ENCODE results near the gene SLIT3.
A peak's percentile ranks its signal among the peaks of the same experiment; 100 is the strongest.
"Not testable (repeated sequence)": the region's sequence is repeated elsewhere in the genome, so short reads cannot be mapped to it uniquely, and the experiment has no call there.

SLIT3 gene

DNA sequence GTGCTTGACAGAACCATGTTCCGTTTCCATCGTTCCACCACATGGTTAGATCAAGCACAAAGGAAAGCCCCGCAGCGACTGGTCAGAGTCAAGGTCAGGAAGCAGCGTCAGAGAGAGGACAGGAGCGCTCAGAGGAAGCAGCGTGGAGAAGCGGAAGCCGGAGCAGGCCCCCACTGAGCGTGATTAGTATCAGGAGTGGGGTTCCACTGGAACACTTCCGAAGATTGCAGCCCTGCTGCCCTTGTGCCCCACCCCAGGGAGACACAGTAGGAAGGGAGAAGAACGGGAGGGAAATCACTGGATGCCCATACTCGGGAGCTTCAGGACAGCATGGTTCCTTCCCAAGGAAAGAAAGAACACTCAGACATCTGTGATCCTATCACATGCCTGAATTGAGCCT is 532.8 kb downstream of the SLIT3 start:
- no peak overlapping the region for H3K4me3 ChIP-seq (ENCODE audit: low read length)
- no peak for DNase-seq (ENCODE audit: low read depth, low spot score)

DNA sequence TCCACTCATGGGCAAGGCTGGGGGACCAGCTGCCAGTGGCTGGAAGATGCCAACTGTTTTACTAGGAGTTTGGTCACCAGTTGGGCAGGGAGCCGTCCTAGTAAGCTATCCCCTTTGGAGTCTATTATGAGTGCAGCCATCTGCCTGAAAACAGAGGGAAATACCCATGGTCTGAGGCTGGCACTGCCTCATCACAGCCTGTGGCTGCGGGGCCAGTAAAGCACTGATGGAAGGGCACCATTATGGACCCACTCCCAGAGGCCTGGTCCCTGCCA is 534.6 kb downstream of the SLIT3 start:
- no peak for DNase-seq (ENCODE audit: low read depth, low spot score)
- H3K4me3 ChIP-seq (ENCODE audit: low read length) = no peak overlapping the region

DNA sequence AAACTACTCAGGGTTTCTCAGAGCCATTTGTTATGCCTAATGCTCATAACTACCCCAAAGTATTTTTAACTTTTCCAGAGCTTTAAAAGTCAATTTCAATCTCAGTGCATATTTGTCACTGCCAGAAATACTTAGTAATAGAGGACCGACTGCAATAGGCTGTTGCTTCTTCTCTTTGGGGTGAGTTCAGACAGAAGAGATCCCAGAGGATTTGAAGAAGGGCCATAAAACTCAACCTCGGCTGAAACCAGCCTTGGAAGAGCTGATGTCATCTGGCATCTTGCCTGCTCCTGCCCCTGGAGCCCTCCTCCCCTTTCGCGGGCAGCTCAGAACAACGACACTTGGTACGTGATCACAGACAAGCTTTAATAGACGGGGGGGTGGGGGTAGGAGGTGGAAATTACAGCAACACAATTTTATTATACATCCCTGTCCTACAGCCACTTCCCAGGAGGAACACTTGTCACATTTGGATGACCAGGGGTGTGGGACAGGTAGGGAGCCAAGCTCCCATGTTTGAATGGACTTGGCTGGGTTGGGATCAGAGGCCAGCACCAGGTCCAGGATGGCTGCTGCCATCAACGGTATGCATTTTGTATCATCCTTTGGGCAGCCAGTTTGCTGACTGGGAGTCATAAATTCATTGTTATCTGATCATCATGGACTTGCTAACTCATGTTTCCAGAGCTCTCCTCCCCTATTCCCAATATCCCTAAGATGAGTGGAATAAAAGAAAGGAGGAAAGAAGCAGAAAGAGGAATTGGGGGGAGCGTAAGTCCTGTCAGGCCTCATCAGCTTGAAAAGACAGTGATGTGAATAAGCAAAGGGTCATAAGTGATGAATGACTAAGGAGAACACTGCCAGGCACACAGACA is 535.2 kb downstream of the SLIT3 start:
- H3K4me3 ChIP-seq (ENCODE audit: low read length) = no peak overlapping the region
- no peak for DNase-seq (ENCODE audit: low read depth, low spot score)

DNA sequence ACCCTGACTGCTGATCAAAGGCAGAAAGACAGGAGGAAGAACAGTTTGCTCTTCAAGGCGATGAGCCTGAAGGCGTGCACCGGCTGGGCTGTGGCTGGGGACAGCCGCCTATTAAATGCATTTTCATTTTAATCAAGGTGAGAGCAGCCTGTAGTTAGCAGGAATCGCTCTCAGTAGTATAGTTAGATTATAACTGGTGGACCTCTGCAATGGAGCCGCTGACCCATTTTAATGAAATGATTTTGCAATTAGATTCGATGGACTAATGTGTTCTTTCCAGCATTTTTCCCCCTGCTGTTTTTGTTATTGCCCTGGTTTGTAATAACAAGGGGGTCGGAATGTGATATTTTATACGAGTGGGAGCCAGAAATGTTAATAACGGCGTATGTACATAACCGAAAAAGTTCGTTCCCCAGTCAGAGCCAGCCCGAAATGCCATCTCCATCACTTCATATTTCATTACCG is 535.8 kb downstream of the SLIT3 start:
- H3K4me3 ChIP-seq (ENCODE audit: low read length) = no peak overlapping the region
- DNase-seq (ENCODE audit: low read depth, low spot score) = no peak

DNA sequence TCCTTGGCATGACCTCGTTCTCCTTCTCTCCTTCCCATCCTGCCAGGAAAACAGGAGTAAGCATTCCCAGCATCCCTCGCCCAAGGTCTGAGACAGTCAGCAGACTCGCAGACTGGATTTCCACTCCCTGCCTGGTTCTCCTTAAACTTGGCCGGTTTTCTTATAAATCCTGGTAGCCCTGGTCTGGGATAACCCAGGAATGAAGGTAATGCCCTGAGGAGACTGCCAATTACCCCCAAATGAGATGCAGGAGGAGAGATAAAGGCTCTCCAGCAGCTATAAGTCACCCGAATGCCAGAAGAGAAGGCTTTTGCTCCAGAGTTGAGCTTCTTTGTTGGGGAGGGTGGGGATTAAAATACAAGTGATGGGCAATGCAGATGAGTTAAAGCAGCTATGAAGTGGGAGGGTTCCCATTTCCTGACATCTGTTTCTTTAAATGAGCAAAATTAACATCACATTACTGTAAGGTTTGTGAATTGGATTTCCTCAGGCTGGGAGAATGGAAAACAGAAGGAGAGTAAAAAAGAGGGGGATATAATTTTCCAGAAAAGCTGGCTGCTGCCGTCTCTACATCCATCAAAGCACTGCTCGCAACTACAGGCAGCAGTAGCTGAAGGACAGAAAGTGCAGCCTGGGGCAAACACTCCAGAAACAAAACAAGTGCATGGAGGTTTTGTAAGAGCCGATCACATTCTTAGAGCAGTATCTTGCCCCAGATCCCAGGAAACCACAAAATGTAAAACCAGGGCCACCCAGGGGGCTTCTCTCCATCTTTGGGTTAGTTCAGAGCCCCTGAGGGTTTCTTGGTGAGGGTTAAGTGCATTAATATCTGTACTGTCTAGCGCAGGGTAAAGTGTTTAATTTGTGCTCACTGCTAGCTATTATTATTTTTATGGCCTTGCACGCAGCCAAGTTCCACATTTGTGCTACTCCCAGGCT is 544.2 kb downstream of the SLIT3 start:
- DNase-seq (ENCODE audit: low read depth, low spot score) = no peak

DNA sequence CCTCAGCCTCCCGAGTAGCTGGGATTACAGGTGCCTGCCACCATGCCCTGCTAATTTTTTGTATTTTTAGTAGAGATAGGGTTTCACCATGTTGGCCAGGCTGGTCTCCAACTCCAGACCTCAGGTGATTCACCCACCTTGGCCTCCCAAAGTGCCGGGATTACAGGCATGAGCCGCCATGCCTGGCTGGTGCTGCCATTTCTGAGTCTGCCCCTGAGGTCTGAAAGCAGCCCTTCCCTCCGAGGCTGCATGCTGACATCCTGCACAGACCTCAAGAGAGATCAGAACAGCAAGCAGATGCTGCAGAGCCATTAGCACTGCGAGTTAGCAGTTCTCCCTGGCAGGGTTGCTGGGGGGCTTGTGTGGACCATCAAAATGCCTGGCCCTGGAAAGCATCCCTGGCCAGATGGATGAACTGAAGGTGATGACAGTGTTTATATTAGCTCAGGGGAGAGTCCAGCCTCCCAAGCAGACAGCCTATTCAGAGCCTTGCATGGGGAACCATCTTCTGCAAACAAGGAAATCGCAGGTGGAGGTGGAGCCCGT is 545.3 kb downstream of the SLIT3 start:
- no peak for DNase-seq (ENCODE audit: low read depth, low spot score)
- H3K4me3 ChIP-seq (ENCODE audit: low read length) = no peak overlapping the region

More for the DNA sequence above, 544.2 kb downstream of the SLIT3 start:
- no peak overlapping the region for H3K4me3 ChIP-seq (ENCODE audit: low read length)

DNA sequence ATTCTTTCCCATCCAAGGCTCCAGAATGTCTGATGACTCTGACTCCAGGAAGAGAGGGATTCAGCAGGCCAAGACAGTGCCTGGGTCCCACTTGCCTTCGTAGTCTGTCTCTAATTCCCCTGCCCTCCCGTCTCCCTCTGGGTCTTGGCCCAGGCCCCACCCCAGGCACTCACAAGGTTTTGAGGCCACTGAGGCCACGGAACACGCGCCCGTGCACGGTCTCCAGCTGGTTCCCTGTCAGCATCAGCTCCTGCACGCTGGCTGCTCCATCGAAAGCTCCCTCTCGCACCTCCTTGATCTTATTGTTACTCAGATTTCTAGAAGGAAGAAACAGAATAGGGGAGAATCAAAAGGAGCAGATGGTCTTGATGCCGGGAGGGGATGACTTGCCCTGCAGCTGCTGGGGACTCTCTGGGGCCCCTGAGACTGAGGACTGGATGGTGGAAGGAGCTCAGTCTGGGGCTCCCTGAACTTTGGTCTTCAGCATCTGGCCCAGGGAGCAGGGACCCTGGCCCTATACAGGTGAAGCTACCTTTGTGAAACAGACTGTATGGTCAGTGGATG is 547.2 kb downstream of the SLIT3 start:
- no peak overlapping the region for H3K4me3 ChIP-seq (ENCODE audit: low read length)
- no peak for DNase-seq (ENCODE audit: low read depth, low spot score)

DNA sequence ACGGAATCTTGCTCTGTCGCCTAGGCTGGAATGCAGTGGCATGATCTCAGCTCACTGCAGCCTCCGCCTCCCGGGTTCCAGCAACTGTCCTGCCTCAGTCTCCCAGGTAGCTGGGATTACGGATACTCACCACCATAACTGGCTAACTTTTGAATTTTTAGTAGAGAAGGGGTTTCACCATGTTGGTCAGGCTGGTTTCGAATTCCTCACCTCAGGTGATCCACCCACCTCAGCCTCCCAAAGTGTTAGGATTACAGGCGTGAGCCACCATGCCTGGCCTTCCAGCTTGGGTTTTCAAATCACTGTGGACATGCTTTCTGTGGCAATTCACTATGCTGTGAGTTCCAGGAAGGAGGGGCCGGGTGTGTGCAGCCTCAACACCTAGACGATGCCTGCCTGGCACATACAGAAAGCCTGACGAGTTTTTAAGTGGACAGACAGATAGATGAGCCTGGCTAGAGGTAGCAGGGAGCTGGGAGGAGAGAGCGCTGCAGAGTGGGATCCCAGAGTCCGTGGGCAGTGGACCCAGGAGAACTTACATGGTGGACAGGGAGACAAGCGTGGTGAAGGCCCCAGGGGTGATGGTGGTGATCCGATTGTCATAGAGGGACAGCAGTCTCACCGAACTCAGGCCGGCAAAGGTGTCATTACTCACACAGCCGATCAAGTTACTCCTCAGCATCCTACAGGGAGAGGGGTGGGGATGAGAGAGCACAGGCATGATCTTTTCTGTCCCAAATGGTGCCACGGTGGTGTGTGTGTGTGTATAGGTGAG is 548.3 kb downstream of the SLIT3 start:
- no peak overlapping the region for H3K4me3 ChIP-seq (ENCODE audit: low read length)
- no peak for DNase-seq (ENCODE audit: low read depth, low spot score)

DNA sequence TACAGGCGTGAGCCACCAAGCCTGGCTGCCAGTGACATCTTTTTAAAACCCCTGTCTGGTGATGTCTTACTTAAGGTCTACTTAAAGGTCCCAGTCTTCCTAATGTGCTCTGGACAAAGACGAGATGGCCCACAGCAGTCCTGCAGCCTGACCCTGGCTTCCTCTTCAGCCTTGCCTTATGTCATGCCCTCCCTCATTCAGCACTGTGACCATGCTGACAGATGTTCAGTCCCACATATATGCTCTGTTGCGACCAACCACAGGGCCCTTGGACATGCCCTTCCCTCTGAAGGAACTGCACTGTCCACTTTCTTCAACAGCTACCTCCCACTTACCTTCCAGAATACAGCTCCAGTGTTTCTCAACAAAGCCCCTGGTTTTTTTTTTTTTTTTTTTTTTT is 548.9 kb downstream of the SLIT3 start:
- no peak overlapping the region for H3K4me3 ChIP-seq (ENCODE audit: low read length)
- no peak for DNase-seq (ENCODE audit: low read depth, low spot score)

DNA sequence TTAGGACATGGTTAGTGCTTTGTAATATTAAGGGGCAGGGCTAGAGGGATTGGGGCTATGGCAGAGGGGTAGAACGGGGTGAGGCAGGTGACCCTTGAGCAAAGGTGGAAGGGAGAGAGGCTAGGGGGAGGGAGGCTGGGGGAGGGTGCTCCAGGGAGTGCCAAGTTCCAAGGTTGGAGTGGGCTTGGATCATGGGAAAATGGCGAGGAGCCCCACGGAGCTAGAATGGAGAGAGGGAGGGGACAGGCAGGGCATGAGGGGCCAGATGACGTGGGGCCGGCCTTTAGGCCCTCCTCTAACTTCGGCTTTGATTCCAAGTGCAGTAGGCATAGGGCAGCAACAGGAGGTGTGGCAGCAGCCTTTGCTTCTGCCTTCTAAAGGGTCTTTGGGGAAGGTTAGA is 550.0 kb downstream of the SLIT3 start:
- DNase-seq (ENCODE audit: low read depth, low spot score) = no peak
- no peak overlapping the region for H3K4me3 ChIP-seq (ENCODE audit: low read length)

DNA sequence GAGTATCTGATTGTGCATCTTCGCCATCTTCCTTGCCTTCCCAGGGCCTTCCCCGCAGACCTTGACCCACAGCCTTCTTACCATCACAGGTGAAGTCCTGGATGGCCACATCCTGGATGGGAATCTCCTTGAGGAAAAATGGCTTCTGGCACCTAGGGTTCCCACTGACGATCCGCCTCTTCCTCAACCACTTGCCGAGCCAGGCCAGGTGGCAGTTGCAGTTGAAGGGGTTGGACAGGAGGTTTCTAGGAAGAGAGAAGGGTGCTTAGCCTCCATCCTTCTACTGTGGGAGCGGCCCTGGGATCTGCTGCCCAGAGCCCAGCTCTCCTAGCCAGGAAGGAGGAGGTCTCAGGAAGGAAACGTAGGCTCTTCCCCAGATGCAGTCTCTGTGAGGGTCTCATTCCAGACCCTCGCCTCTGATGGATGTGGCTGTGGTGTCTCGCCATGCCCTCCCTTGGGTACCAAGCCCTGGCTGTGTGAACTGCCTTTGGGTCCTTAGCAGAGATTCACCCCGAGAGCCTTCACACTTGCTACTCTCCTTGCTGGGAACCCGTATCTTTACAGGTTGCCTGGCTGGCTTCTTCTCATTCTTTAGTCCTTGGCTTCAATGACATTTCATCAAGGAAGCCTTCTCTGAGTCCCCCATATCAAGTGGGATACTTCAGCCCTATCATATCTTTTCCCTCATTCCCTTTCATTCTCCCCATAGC is 551.4 kb downstream of the SLIT3 start:
- DNase-seq (ENCODE audit: low read depth, low spot score) = no peak
- H3K4me3 ChIP-seq (ENCODE audit: low read length) = no peak overlapping the region

DNA sequence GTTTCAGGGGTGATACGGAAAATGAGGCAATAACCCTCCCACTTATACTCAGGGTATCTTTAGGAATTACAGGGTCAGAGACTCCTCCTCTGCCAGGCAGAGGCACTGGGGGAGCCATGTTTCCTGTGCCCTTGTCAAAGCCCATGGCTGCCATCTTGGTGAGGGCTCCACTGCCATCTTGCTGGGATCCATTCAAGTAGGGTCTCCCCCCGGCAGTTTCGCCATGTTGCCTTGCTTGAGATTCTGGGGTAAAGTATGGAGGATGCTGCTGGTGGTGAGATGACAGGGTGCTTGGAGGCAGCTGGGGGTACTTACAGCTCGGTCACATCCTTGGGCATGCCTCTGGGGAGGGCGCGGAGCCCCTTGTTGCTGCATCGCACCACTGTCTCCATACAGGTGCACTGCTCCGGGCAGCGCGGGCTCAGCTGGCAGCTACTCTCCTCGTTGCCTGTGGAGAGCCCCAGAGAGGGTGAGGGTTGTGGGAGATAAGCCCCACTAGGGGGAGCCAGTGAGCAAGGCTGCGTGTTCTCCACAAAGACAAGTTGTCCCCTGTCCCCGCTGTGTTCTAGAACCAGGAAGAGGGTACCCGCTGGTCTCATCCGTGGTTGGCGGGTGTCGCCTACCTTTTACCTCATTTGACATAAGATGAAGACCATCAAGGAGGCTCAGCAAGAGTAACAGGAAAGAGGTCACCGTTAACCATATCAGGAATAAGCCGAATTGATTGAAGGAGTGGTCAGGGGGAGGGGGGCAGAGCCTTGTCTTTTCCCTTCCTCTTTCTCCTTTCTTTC is 552.8 kb downstream of the SLIT3 start:
- no peak overlapping the region; the same call in 1 of the 2 replicates for H3K4me3 ChIP-seq (ENCODE audit: low read length)
- peak; percentile 69 for DNase-seq (ENCODE audit: low read depth, low spot score)

DNA sequence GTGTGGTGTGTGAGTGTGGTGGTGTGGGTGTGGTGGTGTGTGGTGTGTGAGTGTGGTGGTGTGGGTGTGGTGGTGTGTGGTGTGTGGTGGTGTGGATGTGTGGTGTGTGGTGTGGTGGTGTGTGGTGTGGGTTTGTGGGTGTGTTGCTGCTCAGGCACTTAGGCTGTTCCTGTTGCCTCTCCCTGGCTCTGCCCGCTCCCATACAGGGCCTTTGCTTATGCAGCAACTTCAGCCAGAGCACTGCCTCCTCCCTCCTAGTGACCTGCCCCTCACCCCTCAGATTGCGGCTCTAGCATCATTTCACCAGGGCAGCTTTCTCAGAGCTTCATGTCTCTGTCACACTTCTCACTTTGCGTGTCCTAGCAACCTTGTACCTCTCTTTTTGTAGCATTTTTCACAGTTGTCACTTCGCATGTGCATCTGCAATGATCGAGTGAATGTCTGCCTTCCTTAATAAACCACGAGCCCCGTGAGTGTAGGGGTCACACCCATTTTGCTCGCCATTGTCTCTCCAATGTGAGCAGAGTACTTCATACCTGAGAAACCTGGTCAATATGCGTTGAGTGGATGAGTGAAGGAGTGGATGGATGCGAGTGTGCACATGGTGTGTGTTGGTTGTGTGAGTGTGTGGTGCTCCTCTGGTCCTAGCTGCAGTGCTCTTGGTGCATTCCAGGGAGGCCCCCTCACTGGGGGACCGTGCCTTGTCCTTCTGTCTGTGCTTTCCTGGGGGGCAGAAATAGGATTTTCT is 553.9 kb downstream of the SLIT3 start:
- DNase-seq (ENCODE audit: low read depth, low spot score) = no peak
- no peak overlapping the region for H3K4me3 ChIP-seq (ENCODE audit: low read length)

DNA sequence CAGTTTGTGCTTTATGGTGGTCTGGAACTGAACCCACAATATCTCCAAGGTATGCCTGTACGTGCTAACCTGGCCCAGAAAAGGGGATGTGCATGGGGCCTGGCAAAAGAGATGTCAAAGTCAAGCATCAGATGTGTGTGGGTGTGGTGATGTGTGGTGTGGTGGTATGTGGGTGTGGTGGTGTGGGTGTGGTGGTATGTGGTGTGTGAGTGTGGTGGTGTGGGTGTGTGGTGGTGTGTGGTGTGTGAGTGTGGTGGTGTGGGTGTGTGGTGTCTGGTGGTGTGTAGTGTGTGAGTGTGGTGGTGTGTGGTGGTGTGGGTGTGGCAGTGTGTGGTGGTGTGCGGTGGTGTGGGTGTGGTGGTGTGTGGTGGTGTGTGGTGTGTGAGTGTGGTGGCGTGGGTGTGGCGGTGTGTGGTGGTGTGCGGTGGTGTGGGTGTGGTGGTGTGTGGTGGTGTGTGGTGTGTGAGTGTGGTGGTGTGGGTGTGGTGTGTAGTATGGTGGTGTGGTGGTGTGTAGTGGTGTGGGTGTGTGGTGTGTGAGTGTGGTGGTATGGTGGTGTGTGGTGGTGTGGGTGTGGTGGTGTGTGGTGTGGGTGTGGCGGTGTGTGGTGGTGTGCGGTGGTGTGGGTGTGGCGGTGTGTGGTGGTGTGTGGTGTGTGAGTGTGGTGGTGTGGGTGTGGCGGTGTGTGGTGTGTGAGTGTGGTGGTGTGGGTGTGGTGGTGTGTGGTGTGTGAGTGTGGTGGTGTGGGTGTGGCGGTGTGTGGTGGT is 554.6 kb downstream of the SLIT3 start:
- H3K4me3 ChIP-seq (ENCODE audit: low read length); DNase-seq (ENCODE audit: low read depth, low spot score): not testable (repeated sequence)

DNA sequence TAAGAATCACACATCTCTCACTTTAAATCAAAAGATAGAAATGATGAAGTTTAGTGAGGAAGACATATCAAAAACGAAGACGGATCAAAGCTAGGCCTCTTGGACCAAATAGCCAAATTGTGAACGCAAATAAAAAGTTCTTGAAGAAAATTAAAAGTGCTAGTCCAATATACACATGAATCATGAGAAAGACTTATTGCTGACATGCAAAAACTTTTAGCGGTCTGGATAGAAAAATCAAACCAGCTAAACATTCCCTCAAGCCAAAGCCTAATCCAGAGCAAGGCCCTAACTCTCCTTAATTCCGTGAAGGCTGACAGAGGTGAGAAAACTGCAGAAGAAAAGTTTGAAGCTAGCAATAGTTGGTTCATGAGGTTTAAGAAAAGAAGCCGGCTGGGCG is 557.3 kb downstream of the SLIT3 start:
- no peak overlapping the region for H3K4me3 ChIP-seq (ENCODE audit: low read length)
- DNase-seq (ENCODE audit: low read depth, low spot score) = no peak

DNA sequence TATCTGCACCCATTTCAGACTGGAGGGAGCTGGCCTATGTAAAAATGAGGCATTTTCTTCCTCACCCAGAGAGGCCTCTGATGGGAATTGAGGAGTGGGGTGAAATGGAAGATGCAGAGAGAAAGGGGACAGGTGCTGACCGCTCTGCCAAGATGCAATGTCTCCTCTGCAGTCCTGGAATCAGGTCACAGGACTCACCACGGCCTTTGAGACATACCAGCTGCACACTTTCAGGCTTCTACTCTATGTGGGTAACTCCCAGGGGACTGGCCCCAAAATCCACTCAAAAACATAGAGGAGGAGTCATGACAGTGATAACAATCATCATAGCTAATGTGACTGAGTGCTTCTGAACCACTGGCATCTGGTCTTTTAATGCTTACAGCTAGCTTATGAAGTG is 558.6 kb downstream of the SLIT3 start:
- H3K4me3 ChIP-seq (ENCODE audit: low read length); DNase-seq (ENCODE audit: low read depth, low spot score): not testable (repeated sequence)

Measured in Jurkat, Clone E6-1 (cell line).